Fibroblast of peridontal ligament (primary cell): ENCODE measurements around the gene TMEM107.

Source experiments
- DNase-seq: peaks from one replicate; pipeline ENCODE4 v3.0.0-alpha.2; 2010; ENCODE audit errors: extremely low read depth

Gene TMEM107

DNA sequence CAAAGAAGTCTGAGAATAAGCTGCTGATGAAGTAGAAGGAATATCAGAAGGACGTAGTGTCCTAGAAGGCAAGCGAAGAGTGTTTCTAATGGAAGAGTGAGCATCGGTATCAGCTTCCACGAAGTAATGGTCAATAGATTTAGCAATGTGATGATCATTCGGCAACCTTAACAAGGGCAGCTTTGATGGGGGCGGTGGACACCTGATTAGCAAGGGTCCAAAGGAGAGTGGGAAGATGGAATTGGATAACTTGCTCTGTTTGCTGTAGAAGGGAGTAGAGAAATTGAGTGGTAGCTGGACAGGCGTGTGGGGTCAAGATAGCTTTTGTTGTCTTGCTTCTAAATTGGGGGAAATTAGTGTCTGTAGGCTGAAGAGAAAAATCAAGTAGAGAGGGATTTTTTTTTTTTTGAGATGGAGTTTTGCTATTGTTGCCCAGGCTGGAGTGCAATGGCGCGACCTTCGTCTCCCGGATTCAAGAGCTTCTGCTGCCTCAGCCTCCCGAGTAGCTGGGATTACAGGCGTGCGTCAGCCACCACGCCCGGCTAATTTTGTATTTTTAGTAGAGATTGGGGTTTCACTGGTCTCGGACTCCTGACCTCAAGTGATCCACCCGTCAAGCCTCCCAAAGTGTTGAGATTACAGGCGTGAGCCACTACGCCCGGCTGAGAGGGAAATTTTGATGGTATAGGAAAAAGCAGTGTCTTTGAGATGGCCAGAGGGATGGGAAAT, 38.4 kb downstream of the TMEM107 start:
- no peak for DNase-seq

DNA sequence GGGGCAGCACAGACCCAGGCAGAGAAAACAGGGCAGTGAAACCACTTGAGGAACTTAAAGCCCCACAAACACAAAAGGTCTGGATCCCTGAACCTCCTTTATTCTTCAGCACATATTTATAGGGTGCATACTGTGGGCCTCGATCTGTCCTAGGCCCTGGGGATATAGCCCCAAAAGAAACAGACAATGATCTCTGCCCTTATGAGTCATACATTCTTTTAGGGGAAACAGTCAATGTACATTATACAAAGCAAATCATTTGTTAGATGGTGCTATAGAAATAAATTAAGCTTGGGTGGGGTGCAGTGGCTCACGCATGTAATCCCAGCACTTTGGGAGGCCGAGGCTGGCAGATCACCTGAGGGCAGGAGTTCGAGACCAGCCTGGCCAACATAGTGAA, 42.2 kb downstream of the TMEM107 start:
- DNase-seq, result no peak

DNA sequence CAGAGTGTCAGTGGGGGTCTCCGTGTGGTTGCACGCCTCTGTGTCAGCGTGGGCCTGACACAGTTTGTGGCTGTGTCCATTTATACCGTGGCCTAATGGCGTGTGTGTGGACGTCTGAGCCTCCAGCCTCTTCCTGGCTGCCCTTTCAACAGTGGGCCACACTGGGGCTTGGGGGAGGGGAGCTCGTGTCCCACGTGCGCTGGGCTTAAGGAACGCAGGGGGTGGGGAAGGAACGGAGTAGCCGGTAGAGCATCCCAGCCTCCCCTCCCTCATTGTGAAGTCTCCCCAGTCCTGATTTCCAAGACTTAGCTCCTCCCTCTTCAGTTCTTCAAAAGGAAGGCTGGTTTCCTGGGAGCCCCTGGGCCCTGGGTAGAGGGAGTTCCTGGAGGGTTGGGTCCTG, 42.8 kb downstream of the TMEM107 start:
- no peak for DNase-seq

DNA sequence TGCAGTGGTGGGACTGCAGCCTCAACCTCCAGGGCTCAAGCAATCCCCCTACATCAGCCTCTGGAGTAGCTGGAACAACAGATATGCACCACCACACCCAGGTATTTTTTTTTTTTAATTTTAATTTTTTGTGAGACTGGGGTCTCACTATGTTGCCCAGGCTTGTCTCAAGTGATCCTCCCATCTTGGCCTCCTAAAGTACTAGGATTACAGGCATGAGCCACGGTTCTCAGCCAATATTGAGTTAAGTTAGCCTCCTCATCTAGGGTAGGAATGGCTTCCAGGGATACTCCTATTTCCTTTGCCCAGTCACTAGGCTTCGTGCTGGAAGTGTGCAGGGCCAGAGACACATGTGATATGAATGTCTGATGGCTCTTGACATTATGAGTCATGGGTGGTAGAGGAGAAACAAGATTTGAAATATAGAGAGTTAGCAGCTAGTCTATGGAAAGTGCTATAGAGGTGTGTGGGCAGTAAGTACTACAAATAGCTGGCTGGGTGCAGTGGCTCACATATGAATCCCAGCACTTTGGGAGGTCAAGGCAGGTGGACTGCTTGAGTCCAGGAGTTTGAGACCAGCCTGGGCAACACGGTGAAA, 44.2 kb downstream of the TMEM107 start:
- DNase-seq, result no peak

DNA sequence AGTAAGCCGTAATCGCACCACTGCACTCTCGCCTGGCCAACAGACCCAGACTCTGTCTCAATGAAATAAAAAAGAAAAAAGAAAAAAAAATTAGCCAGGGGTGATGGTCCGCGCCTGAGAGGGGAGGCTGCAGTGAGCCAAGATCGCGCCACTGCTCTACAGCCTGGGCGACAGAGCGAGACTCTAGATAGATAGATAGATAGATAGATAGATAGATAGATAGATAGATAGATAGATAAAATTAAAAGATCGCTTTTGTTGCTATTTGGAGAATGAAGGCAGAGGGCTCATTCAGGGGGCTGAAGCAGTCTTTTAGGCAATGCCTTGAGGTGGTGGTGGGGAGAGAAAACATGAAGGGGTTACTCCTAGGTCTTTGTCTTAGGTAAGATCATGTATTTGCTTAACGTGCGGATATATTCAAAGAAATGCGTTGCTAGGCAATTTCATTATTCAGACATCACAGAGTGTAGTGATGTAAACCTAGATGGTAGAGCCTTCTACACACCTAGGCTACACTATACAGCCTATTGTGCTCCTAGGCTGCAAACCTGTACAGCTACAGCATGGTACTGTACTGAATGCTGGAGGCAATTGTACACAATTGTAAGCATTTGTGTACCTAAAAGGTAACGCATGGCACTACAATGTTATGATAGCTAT, 47.9 kb downstream of the TMEM107 start:
- no peak for DNase-seq

DNA sequence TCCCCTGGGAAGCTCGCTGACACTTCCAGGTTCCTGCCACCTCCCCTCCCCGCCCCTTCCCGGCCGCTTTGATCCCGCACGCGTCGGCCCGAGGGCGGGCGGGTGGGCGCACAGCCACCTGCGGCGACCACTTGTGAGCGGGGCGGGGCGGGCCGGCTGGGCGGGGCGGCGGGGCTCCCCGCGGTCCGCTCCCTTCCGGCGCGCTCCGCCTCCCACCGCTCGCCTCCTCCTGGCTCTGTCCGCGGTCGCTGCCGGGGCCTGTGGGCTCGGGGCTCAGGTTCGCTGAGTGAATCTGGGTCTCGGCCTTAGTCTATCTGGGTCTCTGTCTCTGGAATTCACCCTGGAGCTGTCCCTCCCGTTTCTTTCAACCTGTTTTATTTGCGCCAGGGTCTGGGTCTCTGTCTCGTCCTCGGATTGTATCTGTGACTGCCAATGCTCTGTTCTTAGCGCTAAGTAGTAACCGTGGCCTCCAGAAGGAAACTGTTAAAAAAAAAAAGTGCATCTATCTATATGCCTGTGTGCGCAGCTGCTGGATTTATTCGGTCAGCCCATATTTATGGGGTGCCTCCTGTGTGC, 49.6 kb downstream of the TMEM107 start:
- peak; percentile 45 for DNase-seq

DNA sequence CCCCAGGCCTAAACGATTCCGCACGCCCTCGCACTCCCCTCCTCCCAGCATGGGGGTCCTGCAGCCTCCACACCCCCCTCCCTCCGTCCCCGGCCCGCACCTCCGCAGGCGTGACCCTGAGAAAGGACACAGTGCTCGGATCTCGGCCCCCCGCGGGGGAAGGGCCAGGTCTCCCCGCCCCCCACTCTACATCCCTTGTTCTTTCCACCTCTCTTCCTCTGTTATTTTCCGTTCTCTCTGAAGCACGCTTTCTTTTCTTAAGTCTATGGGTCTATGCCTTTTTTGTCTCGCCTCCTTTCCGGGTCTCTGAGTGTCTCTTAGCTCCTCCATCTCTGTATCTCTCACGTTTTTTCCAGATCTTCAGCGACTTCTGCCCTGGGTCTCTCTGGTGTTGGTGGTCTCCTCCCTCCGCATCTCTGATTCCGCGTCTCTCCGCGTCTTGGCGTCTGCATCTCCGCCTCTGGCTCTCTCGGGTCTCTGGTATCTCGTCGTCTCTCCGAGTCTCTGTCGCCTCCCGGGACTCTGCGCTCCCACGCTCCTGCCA, 50.2 kb downstream of the TMEM107 start:
- DNase-seq, result no peak

DNA sequence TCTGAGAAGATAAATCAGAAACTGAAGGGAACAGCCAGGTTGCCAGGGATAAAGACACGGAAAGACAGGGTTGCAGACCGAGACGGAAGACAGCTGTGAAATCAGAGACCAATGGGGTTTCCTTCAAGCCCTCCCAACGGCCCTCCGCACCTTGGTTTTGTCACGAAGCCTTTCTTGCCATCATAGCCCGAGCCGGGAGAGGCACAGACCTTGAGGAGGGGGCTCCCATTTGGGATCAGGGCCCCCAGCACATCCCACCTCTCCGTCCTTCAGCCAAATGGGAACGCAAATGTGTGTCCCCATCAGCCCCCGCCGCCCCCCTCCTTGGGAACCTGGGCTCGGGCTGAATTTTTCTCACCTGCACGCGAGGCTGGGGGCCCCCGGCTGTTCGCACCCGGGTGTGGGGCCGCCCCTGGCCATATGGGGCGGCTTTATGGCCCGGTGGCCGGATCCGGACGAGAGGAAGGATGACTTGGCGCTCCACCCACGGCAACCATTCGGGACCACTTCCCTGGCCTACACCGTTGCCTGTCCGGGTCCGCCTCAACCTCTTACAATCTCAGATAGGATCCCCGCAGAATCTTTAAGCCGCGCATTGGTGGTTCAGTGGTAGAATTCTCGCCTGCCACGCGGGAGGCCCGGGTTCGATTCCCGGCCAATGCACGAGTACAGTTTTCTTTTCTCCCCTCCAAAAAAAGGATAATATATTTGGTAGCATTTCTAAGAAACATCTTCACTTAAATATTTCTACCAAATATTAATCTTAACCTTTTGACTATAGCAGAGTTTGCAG, 50.8 kb downstream of the TMEM107 start:
- DNase-seq, result peak; percentile 70

DNA sequence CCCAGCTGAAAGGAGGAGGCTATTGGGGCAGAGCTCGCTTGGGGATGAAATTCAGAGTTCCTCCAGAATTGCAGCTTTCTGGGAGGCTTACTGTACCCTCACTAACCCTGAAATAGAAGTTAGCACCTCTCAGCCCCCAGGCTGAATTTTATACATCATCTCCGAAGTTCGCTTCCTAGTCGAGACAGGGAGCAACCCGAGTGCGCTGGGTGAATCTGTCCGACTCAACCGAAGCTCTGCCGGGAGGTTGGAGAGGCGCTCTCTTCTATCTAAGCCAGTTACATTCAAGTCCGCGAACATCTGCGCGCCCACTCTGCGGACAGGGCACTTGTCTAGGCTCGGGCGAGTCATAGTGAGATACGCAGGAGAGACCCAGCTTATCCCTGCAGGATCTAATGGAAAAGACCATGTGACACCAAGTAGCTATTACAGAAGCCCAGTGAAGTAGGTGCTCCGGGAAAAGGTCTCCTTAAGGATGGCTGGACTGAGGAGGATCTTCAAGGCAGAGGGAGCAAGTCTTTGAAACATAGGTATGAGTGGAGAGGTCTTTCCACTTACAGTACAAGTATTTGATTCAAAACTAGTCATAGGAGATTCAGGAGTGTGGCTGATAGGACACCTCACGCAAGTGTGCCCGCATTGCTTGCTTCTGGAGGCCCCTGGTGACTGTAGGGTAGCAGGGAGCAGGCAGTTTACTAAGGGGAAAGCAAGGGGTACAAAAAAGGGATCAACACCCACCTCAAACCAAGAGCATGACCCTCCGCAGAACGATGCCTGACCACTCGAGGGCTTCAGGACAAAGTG, 51.6 kb downstream of the TMEM107 start:
- peak; percentile 33 for DNase-seq

DNA sequence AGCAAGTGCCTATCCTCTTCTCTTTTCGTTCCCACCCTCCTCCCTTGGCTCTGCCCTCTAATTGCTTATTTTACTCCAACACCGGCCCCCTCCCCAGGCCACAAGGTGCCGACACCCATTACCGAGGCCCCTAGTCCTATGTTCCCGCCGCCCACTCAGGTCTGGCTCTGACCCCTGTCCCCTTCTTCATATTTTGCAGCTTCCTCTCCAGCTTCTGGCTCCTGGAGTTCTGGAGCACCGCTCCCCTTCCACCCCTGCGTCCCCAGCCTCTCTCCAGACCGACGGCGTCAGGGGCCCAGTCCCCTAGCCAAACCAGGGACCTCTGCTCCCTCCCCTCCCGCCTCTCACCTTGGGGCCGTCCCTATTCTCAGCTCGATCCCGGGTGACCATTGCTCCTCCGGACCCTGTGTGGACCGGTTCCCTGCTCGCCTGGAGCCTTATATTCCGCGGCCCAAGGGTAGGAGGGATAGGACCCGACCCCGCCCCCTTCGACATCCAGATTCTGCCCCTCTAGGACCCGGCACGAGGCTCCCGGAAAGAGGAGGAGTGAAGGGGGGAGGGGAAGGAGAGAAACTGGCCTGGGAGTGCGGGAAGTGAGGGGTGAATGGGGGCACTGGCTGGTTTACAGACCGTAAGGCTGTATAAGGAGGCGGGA, 52.4 kb downstream of the TMEM107 start, which contains the start of gene HES7:
Gene HES7 (minus strand): TSS at position 412 of the 655 bp plus-strand sequence. CDS start 22 bp downstream, at position 390.
- no peak for DNase-seq

DNA sequence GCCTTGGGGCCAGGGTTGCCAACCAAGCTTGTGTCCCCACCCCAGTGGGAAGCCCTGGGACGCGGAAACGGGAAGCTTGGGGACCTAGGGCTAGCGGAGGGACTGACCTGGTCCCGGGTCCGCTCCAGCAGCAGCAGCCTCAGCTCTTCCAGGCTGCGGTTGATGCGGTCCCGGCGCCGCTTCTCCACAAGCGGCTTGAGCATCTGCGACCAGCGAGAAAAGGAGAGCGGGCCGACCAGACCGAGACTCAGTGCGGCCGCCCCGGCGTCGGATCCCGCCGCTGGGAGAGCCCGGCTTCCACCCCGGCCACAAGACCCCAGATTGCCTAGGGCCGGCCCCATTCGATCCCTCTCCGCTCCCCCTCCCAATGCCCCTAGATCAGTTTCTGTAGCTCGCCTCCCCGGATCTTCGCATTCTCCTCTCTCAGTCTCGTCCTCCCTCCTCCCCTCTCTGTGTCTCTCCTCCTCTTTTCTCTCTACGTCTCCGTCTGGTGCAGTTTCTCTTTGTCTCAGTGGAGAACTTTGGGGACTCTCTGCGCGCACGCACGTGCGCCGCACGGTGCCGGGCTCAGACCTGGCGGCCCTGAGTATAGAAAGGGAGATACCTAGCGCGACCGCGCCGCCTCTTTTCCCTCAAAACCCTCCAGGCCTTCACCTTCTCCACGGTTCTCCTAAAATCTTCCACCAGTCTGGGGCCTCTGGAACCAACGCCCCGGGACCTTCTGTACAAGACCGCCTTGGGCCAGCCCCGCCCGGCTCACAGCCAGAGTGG, 53.1 kb downstream of the TMEM107 start:
- DNase-seq, result no peak
